GM12801 (cell line): ENCODE data around the gene VNN1.

Experiments
- TF ChIP-seq, protein P1 (sequence below): IDR thresholded peaks from one replicate; pipeline ENCODE4 v1.5.1; 2011; ENCODE audit warnings: control low read depth; ENCODE audit not compliant: insufficient read length; ENCODE audit errors: extremely low read depth

Gene VNN1

DNA sequence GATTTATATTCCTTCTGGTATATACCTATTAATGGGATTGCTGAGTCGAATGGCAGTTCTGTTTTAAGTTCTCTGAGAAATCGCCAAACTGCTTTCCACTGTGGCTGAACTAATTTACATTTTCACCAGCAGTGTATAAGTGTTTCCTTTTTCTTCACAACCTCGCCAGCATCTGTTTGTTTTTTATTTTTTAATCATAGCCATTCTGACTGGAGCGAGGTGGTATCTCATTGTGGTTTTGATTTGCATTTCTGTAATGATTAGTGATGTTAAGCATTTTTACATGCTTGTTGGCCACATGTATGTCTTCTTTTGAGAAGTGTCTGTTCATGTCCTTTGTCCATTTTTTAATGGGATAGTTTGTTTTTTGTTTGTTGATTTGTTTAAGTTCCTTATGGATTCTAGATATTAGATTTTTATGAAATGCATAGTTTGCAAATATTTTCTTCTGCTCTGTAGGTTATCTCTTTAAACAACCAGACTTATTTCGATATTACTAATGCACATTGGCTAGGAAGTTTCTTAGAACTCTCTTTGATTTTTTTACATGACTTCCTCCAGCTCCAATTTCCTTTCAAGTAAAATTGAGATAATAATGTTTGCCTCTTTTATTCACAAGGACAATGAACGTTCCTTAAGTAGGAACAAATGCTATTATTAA, 12.2 kb upstream of the VNN1 start:
- TF ChIP-seq, protein P1, sequence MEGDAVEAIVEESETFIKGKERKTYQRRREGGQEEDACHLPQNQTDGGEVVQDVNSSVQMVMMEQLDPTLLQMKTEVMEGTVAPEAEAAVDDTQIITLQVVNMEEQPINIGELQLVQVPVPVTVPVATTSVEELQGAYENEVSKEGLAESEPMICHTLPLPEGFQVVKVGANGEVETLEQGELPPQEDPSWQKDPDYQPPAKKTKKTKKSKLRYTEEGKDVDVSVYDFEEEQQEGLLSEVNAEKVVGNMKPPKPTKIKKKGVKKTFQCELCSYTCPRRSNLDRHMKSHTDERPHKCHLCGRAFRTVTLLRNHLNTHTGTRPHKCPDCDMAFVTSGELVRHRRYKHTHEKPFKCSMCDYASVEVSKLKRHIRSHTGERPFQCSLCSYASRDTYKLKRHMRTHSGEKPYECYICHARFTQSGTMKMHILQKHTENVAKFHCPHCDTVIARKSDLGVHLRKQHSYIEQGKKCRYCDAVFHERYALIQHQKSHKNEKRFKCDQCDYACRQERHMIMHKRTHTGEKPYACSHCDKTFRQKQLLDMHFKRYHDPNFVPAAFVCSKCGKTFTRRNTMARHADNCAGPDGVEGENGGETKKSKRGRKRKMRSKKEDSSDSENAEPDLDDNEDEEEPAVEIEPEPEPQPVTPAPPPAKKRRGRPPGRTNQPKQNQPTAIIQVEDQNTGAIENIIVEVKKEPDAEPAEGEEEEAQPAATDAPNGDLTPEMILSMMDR = no peak

DNA sequence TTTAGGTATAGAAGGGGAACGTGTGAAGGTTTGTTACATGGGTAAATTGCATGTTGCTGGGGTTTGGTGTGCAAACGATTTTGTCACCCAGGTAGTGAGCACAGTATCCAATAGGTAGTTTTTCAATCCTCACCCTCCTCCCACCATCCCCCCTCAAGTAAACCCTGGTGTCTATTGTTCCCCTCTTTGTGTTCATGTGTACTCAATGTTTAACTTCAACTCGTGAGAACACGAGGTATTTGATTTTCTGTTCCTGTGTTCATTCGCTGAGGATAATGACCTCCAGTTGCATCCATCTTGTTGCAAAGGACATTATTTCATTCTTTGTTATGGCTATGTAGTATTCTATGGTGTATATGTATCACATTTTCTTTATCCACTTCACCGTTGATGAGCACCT, 11.6 kb upstream of the VNN1 start:
- TF ChIP-seq, protein P1 = no peak

DNA sequence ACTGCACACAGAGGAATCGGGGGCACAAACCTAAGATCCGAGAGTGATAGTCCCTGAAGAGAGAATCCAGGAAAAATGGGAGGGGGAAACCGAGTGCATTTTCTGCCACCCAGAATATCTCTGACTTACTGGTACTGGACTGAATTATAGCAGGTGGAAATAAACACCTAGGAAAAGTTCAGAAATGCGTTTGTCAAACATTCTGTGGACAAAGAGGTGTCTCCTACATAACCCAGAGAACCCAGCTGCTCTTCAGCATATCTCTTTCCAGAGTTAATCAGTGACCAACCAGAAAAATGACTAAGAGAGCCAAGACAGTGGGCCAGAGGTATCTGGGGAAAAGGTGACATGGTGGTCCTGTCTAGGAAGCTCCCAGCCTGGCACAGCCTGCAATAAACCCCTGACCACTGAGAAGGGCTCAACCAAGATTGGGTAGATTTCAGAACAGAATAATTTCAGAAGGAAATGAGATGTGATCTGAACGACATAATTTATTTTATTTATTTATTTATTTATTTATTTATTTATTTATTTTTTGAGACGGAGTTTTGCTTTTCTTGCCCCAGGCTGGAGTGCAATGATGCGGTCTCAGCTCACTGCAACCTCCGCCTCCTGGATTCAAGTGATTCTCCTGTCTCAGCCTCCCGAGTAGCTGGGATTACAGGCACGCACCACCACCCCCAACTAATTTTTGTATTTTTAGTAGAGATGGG, 6.0 kb upstream of the VNN1 start:
- TF ChIP-seq, protein P1 = no peak

DNA sequence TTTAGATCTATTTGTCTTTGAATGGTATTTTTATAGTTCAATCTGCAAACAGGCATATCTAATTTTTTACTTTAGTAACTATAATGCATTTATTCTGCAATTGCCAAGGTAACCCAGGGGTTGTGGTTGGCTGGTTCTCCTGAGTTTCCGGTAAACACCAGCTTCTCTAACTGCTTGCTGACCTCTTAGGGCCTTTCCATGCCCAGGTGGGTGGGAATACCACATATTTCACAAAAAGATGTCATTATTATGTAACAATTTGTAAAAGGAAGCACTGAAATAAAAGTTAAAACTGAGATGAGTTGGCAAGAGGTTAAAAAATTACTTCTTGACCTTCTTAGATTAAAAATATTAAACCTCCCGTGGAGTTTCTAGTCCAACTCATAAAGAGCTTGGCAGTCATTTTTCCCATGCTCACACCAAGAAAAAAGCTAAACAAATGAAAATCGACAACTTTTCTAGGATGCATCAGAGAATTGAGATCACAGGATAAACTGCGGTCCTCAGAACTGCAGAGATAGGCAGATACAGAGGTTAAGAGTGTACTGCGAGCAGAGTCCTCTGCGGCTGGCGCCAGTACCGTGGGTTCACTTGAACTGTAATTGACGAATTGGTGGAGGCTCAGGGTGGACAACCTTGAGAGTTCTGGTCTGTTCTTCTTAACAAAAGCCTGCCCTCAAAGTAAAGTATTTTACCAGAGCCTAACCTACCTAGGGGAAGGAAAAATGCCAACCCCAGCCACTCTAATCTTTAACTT, 2.2 kb upstream of the VNN1 start:
- TF ChIP-seq, protein P1 = no peak

DNA sequence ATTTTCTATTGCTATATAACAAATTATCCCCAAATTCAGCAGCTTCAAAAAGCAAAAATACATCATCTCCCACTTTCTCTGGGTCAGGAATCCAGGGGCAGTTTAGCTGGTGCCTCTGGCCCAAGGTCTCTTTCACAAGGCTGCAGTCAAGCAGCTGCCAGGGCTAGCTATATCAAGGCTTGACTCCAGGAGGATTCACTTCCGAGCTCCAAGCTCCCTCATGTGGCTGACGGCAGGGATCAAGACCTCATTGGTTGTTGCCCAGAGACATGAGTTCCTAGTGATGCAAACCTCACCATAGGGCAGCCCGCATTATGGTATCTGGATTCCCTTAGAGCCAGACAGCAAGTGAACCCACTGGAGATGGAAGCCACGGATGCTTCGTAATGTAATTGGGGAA, 1.3 kb upstream of the VNN1 start:
- TF ChIP-seq, protein P1 = no peak

DNA sequence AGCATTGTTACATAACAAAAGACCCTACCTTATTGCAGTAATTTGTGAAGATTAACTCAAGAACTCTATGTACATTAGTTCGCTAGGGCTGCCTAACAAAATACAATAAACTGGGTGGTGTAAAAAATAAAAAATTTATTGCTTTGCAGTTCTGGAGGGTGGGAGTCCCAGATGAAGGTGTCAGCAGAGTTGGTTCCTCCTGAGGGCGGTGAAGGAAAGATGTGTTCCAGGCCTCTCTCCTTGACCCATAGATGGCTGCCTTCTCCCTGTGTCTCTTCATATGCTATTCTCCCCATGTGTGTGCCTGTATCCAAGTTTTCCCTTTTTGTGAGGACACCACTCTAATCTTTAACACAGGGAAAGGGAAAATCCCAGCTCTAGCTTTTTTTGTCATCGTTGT, 305 bp upstream of the VNN1 start:
- TF ChIP-seq, protein P1 = no peak

DNA sequence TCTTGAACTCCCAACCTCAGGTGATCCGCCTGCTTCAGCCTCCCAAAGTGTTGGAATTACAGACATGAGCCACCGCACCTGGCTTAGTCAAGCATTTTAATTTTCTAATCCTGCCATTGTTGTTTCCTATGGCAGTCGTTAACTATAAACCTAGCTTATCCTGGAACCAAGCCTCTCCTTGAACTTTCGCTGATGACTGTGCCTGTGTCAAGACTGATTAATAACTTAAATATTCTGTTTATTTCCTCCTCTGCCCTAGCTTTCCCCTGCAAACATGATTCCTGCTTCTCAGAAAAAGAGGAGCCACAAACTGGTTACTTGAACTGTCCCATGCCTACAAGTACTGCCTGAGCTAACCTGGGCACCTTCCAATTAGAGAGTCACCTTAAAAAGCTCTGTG, 1.5 kb downstream of the VNN1 start:
- TF ChIP-seq, protein P1 = no peak
